Left ventricle myocardium inferior (tissue), 1 donor: Measurements from ENCODE around the gene EHBP1. TPM values are rescaled to one million over a fixed set of nuclear protein-coding genes. Genes with fewer than 3 reads are reported as not detected.

Source experiments
- DNase-seq: peaks from one replicate; pipeline ENCODE4 v3.0.0-alpha.2; 2020
- H3K27ac ChIP-seq: fragments of 200-600 bp; replicated peaks from 2 replicates; pipeline ENCODE4 v1.8.0; 2021
- H3K27me3 ChIP-seq: fragments of 200-600 bp; 2 replicates; pipeline ENCODE4 v1.8.0; 2021; ENCODE audit warnings: low read depth
- H3K36me3 ChIP-seq: fragments of 200-600 bp; 2 replicates; pipeline ENCODE4 v1.8.0; 2021
- H3K4me1 ChIP-seq: fragments of 200-600 bp; 2 replicates; pipeline ENCODE4 v1.8.0; 2021
- H3K4me3 ChIP-seq: fragments of 200-600 bp; 2 replicates; pipeline ENCODE4 v1.8.0; 2021; ENCODE audit warnings: mild to moderate bottlenecking, moderate library complexity
- H3K9me3 ChIP-seq: fragments of 200-600 bp; replicated peaks from 2 replicates; pipeline ENCODE4 v1.8.0; 2021
- intact Hi-C: fragments of 100-400 bp; cut with micrococcal nuclease; formaldehyde crosslinking; loops from one replicate; pipeline ENCODE4 v1.11.0; 2022
- total RNA-seq: library from RNA; stranded (reverse); fragmentation: NEBNext Ultra II Directional; extraction: Animal tissue kit (Norgen Biotek cat#: 25700); gene quantifications from one replicate; pipeline ENCODE4 v1.2.1, GENCODE V29; 2021
- TF ChIP-seq, protein P1 (sequence below): fragments of 200-600 bp; IDR thresholded peaks from 2 replicates; pipeline ENCODE4 v1.8.0; 2021; ENCODE audit warnings: antibody characterized with exemption, mild to moderate bottlenecking, borderline replicate concordance
- donor health status: DM: no; HTN: yes; CAD: no; lungs with severe emphysema.

Gene EHBP1
- total RNA-seq, 1 donor from 2014 or later, result 20.4 TPM

DNA sequence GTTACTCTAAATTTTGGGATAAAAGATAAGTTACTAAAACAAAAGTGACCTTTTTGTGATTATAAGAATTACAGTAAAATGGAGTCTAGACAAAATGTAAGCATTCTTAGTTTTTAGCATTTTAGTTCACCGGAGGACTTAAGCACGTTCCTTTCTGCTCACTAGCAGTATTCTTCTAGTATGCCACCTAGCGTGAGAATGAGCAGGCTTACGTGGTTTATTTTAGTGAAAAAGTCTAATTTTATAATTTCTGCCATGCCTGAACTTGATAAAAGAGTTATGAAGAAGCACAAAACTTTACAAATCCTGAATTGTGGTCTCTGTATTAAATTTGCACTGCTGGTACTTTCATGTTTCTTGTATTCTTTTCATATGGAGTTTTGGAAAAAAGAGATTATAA is 332.5 kb downstream of the EHBP1 start:
- Histone ChIP-seq H3K27me3 (peaks cover 54% of the 10 kb centered on the region), H3K27ac (no peak overlapping the region), H3K9me3 (no peaks in the 10 kb centered on the region), H3K4me1 (peaks cover 5% of the 10 kb centered on the region), H3K36me3 (no peaks in the 10 kb centered on the region), H3K4me3 (no peak overlapping the region)
- DNase-seq, result no peak
- intact Hi-C loops, result no loop called here
- TF ChIP-seq, protein P1, sequence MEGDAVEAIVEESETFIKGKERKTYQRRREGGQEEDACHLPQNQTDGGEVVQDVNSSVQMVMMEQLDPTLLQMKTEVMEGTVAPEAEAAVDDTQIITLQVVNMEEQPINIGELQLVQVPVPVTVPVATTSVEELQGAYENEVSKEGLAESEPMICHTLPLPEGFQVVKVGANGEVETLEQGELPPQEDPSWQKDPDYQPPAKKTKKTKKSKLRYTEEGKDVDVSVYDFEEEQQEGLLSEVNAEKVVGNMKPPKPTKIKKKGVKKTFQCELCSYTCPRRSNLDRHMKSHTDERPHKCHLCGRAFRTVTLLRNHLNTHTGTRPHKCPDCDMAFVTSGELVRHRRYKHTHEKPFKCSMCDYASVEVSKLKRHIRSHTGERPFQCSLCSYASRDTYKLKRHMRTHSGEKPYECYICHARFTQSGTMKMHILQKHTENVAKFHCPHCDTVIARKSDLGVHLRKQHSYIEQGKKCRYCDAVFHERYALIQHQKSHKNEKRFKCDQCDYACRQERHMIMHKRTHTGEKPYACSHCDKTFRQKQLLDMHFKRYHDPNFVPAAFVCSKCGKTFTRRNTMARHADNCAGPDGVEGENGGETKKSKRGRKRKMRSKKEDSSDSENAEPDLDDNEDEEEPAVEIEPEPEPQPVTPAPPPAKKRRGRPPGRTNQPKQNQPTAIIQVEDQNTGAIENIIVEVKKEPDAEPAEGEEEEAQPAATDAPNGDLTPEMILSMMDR, result no peak

DNA sequence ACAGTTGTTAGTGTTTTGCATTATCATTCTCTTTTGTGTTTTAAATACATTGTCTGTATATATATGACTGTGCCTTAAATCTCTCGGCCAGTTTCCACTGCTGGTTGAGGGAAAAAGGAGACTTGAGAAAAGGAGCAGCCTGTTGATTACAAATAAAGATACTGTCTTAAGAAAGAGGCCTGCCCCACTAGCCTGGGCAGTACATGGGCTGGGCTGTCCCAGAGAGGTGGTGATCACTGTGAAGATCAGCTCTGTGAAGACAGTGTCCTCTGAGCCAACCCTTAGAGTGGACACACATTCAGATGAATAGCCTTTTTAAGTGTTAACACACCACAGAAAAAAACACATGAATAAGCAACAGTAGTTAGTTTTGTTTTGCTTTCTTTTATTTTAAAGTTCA is 335.1 kb downstream of the EHBP1 start:
- Histone ChIP-seq H3K4me3 (no peak overlapping the region), H3K27me3 (peaks cover 79% of the 10 kb centered on the region), H3K9me3 (no peaks in the 10 kb centered on the region), H3K4me1 (no peaks in the 10 kb centered on the region), H3K27ac (no peak overlapping the region), H3K36me3 (peaks cover 10% of the 10 kb centered on the region)
- TF ChIP-seq, protein P1, result no peak
- intact Hi-C loops, result no loop called here
- no peak for DNase-seq

DNA sequence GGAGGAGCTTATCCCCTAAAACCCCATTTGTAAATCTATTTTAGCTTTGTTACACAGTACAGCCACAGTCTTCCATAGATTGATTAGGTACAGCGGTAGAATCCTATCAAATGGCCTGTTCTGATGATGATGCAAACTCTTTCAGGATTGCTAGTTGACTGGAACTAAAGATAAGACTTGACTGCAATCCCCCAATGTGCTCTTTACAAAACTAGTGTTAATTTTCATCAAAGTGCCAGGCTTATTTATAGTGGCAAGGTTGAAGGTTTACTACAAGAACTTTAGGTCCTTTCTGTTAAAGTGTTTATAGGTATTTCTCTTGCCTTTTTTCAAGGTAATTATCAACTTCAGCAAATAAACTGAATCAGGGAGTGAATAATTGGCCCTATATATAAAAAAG is 336.1 kb downstream of the EHBP1 start:
- no peaks in the 10 kb centered on the region for H3K4me1 ChIP-seq
- peaks cover 16% of the 10 kb centered on the region for H3K36me3 ChIP-seq
- TF ChIP-seq, protein P1, result no peak
- peaks cover 89% of the 10 kb centered on the region for H3K27me3 ChIP-seq
- no peak overlapping the region for H3K4me3 ChIP-seq
- H3K27ac ChIP-seq, result no peak overlapping the region
- DNase-seq, result no peak
- no peaks in the 10 kb centered on the region for H3K9me3 ChIP-seq
- intact Hi-C loops, result no loop called here

DNA sequence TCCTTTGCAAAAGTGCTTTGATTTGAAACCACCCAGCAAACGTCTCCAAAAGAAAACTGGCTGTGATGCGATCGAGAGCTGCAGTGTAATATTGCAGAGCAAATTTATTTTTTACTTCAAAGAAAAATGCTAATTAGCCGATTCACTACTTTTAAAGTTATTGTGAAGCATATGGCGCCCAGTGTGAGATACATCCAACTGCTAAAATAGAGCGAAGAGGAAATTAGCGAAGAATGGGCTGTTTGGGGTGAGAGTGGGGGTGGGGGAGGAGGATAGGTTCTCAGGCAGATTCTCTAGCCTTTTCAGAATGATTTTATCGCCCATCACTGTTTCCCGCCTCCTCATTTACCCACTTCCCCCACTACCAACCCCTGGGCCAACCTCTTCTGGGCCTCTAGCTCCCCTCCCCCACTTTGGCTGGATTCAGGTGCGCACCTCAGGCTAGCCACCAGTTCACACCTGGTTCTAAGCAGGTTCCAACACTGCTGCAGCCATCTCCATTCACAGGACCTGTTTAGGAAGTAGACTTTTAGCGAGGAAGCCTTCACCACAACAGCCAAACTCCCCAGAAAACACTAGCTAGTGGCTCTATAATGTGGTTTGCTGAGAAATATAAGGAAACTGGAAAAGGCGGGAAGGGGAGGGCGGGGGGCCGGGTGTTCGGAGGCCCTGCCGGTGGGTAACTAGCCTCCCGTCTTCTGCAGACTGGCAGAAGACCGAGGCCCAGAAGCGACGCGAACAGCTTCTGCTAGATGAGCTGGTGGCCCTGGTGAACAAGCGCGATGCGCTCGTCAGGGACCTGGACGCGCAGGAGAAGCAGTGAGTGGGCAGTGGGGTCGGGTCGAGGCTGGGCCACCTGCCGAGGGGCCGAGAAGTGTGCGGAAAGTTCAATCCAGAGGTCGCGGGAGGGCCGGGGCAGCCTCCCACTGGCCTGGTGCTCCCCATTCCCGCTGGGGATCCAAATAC is 339.1 kb downstream of the EHBP1 start:
- peaks cover 97% of the 10 kb centered on the region for H3K27me3 ChIP-seq
- intact Hi-C loops, result no loop called here
- TF ChIP-seq, protein P1, result no peak

DNA sequence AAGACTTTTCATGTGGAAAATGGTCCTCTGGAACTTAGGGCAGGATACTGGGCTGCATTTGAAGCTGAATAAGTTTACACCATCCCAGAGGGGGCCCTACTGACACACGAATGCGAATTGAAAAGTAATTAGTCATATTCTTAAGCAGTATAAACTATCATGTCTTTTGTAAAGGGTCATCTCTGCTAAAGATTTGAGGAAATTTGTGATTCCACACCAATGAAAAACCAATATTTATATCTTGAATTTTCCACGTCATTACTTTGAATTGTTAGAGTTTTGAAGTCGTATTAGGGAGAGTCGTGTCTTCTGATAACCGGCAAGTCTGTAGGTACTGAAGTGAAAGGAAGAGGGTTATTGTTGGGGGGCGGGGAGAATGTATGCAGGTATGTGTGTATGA is 341.0 kb downstream of the EHBP1 start:
- H3K27me3 ChIP-seq, result peaks cover 100% of the 10 kb centered on the region
- TF ChIP-seq, protein P1, result no peak
- H3K4me3 ChIP-seq, result no peak overlapping the region
- peaks cover 16% of the 10 kb centered on the region for H3K36me3 ChIP-seq
- DNase-seq, result no peak
- H3K27ac ChIP-seq, result no peak overlapping the region
- peaks cover 46% of the 10 kb centered on the region for H3K4me1 ChIP-seq
- intact Hi-C loops, result no loop called here
- no peaks in the 10 kb centered on the region for H3K9me3 ChIP-seq

More for the DNA sequence above, 339.1 kb downstream of the EHBP1 start:
- Histone ChIP-seq H3K27ac (no peak overlapping the region), H3K9me3 (no peaks in the 10 kb centered on the region), H3K4me1 (peaks cover 28% of the 10 kb centered on the region), H3K4me3 (no peak overlapping the region), H3K36me3 (peaks cover 16% of the 10 kb centered on the region)
- DNase-seq, result no peak
